PFSK-1 (cell line): ENCODE measurements around the gene RAB18.

ENCODE experiments used
- SIN3A ChIP-seq: IDR thresholded peaks from 2 replicates; pipeline ENCODE4 v1.6.1; 2012; ENCODE audit warnings: mild to moderate bottlenecking, low read length, moderate library complexity, borderline replicate concordance; ENCODE audit not compliant: insufficient read depth
- TAF1 ChIP-seq: IDR thresholded peaks from 2 replicates; pipeline ENCODE4 v1.6.1; 2012; ENCODE audit warnings: low read length, control low read depth, borderline replicate concordance; ENCODE audit not compliant: insufficient read depth

GRCh38 chr10:27531336-27531847 lies 27.3 kb downstream of the RAB18 start:
- no peak for TF ChIP-seq SIN3A
- TF ChIP-seq TAF1 = no peak
